GM21737 (cell line): Measurements from ENCODE around the gene RCE1.

ENCODE experiments used
- ATAC-seq: cut with Tn5 transposase; IDR thresholded peaks from one replicate; pipeline ENCODE4 v1.9.1; 2021; ENCODE audit warnings: mild to moderate bottlenecking, moderate library complexity; ENCODE audit not compliant: unreplicated experiment

Gene RCE1

DNA sequence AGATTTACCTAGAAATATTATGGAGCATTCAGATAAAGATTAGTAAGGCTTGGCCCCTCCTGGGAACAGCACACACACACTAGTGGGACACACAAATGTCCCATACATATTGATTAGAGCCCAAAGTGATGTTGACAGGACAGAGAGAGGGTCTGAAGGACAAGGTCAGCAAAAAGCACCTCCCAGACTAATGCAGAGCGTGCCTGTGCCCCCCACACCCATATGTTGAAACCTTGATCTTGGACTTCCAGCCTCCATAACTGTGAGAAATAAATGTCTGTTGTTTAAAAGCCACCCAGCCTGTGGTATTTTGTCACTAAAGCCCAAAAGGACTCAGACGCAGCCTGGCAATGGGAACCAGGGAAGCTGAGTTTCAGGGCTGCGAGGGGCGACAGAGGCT lies 41.2 kb downstream of the RCE1 start:
- ATAC-seq: no peak

DNA sequence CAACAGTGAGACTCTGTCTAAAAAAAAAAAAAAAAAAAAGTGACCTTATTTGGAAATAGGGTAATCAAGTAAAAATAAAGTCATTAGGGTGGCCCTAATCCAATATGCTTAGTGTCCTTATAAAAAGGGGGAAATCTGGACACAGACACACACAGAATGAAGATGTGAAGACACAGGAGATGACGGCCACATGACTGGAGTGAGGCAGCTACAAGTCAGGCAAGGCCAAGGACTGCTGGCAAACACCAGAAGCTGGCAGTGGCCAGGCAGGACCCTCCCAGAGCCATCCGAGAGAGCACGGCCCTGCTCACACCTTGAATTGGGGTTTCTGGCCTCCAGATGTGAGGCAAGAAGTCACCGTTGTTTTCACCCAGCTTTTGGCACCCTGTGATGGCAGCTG lies 42.2 kb downstream of the RCE1 start:
- no peak for ATAC-seq

DNA sequence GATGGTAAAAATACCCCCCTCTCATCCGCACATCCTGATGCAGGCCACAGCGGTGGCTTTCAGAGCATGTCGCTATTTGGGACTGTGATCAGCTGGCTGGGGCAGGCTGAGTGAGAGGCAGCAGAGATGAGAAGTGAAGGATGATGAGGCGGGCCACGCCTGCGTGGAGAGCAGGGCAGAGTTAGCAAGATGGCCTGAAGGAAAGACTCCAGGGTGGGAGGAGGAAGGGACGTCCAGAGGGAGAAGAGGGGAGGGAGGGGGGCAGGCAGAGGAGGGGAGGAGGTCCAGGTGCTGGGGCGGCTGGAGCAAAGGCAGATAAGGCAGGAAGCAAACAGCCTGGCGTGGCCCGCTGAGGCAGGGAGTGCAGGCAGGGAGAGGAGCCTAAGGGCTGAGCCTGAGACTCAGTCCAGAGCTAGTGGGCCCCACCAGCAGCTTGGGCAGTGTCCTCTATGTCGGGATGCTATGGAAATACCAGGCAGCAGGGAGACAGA lies 42.8 kb downstream of the RCE1 start:
- ATAC-seq: no peak

DNA sequence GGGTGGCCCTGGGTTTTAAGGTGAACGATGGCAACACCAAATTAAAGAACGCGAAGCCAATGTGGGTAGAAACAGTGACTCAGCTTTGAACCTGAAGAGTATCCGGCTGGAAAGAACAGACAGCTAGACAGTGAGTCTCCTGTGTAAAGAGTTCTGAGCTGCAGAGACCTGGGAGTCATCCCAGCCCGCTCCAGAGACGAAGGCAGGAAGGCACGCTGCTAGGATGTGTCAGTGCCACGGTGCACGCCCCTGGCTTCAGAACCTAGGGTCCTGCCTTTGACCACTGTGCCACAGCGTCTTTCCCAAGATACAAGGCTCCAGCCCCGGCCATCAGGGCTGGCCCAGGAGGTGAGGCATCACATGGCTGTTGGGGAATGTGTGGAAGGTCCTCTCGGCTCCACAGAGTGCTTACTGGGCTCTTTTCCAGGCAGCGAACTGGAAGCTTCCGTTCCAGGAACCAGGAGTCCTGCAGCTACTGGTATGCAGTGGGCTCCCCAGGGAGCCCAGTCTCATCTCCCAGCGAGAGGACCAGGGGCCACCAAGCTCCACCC lies 43.5 kb downstream of the RCE1 start:
- no peak for ATAC-seq

DNA sequence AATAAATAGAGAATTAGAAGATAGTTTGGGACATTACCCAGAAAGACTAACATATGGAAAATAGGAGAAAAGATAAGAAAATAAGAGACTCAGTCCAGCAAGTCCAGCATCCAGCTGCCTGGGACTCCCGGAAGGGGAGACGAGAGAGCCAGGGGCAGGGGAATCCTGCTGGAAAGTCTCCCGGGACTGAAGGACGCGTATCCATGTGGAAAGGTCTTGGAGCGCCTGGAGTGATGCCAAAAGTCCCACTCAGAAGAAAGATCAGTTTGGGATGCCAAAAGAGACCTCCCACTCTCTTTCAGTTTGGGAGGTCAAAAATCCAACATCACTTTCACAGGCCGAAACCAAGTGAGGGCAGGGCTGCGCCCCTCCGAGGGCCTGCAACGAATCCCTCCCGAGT lies 44.3 kb downstream of the RCE1 start:
- no peak for ATAC-seq

DNA sequence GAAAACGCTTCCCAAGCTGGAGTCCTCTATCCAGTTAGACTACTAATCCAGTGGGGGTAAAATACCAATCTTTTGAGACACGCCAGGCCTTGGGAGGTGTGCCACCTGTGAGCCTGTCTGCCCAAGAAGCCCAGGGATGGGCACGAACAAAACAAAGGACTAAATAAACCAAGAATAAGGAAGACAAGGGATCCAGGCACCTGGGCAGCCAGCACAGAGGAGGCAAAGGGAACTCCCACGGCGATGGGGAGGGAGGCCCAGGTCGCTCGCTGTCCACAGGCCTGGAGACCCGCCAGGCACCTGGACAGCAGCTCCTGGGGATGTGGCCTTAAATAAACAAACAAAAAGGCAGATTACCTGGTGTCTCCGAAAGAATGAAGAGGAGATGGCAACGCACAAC lies 45.0 kb downstream of the RCE1 start:
- ATAC-seq: no peak

DNA sequence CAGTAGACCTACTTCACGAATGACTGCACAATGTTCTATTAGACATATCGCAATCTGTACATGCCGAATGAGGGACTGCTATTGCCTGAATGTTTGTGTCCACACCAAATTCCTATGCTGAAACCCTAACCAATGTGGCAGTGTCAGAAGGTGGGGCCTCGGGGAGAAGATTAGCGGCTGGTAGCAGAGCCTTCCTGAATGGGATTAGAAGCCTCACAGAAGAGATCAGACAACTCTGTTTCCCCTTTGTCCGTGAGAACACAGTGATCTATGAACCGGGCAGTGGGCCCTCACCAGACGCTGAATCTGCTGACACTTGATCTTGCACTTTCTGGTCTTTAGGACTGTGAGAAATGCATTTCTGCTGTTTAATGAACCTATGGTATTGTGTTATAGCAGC lies 46.7 kb downstream of the RCE1 start:
- ATAC-seq: no peak

DNA sequence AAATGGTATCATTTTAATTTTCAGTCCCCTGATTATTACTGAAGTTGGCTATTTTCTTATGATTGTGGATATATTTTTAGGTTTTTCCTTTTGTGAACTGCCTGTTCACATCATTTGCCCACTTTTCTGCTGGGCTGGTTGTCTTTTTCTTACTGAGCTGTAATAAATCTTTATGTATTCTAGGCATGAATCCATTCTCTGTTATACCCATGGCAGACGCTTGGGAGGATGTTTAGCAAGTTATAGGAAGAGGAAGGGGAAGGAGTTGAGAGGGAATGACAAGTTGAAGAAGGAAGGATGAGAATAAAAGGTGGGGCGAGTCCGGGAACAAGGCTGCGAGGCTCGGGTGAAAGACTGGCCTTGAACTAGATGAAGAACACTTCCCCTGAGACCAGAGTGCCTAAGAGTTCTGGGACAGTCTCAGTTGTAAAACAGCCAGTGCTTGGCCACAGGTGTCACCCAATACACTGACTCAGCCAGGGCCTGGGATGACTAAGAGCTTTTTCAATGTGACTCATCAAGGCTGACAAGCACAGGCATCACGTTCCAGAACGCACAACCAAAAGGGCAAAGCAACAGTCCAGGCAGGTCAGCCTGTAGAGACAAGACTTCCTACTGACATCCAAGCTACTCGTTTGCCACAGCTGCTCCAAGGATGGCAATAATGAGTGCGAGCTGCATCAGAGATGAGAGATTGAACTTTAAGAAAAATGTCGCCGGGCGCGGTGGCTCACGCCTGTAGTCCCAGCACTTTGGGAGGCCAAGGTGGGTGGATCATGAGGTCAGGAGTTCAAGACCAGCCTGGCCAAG lies 48.8 kb downstream of the RCE1 start:
- ATAC-seq: peak; percentile 85

DNA sequence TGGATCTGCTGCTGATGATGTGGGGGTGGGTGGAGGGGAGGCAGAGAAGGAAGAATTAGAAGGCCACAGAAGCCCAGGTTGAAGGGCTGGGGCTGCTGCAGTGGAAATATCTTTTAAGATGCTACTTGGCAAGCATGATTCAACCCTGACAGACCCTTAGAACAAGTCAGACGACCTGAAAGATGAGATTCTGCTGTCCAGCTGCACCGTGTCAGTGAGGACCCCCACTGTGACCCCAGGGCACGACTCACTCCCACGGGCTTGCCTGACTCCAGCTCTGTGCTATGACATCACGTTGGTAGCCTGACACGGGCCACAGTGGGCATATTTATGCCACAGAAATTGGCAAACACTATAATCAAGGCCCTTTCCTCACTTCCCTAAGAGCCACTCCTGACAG lies 49.7 kb downstream of the RCE1 start:
- no peak for ATAC-seq

DNA sequence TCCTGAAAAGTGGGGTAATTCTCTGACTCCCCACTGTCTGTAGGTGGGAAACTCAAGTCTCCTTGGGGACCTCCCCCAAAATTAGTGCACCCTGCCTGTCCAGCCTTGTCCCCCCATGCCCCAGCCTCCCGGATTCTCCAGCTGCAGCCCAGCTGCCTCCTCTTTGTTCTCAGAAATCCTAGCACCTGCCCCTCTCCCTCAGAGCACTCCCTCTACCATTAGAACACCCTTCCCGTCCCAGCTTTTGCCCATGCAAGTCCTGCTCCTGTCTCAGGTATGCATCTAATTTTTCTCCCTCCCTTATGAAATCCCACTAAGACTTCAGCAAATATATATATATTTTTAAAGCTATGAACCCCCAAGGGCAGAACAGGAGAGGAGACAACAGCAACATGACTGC lies 50.9 kb downstream of the RCE1 start:
- no peak for ATAC-seq
